Liver (tissue), 9 donors: Measurements from ENCODE around the gene NAA38. TPM values are rescaled to one million over a fixed set of nuclear protein-coding genes. Genes with fewer than 3 reads are reported as not detected.
A peak's percentile ranks its signal among the peaks of the same experiment; 100 is the strongest.

Source experiments
- DNase-seq: peaks from one replicate; pipeline ENCODE4 v3.0.0-alpha.2; 2017; ENCODE audit warnings: low spot score
- H3K27ac ChIP-seq, 2 donors: one replicate each; pipeline ENCODE4 v1.7.0; 2013; ENCODE audit warnings: inconsistent platforms in 2 of 2, low read length in 2 of 2, control low read depth in 1 of 2, low read depth in 1 of 2, mild to moderate bottlenecking in 1 of 2
- H3K27me3 ChIP-seq, 4 donors: one replicate each; pipeline versions ENCODE4 v1.6.1 to v1.7.0; 2013; ENCODE audit warnings: low read length in 3 of 4, inconsistent platforms in 1 of 4, mild to moderate bottlenecking in 1 of 4, moderate library complexity in 1 of 4; ENCODE audit not compliant: control insufficient read depth in 4 of 4, insufficient read depth in 4 of 4
- H3K36me3 ChIP-seq, 4 donors: one replicate each; pipeline versions ENCODE4 v1.6.1 to v1.7.0; 2013; ENCODE audit warnings: low read length in 3 of 4, mild to moderate bottlenecking in 3 of 4, low read depth in 1 of 4, moderate library complexity in 1 of 4; ENCODE audit not compliant: control insufficient read depth in 4 of 4, insufficient read depth in 3 of 4
- H3K4me1 ChIP-seq, 4 donors: one replicate each; pipeline versions ENCODE4 v1.6.1 to v1.7.0; 2013; ENCODE audit warnings: low read length in 3 of 4, mild to moderate bottlenecking in 3 of 4, moderate library complexity in 1 of 4; ENCODE audit not compliant: control insufficient read depth in 4 of 4, insufficient read depth in 4 of 4
- H3K4me3 ChIP-seq, 3 donors: one replicate each; pipeline versions ENCODE4 v1.6.1 to v1.7.0; 2013; ENCODE audit warnings: low read length in 3 of 3, control low read depth in 1 of 3, low read depth in 1 of 3, mild to moderate bottlenecking in 1 of 3
- H3K9ac ChIP-seq, 2 donors: one replicate each; pipeline ENCODE4 v1.7.0; 2013; ENCODE audit warnings: low read length in 2 of 2, mild to moderate bottlenecking in 2 of 2, moderate library complexity in 2 of 2, control low read depth in 1 of 2, low read depth in 1 of 2
- H3K9me3 ChIP-seq, 4 donors: one replicate each; pipeline versions ENCODE4 v1.6.1 to v1.7.0; 2013; ENCODE audit warnings: low read length in 3 of 4; ENCODE audit not compliant: control insufficient read depth in 4 of 4
- EGR1 ChIP-seq, 2 donors: IDR thresholded peaks; 2 replicates each; pipeline ENCODE4 v1.6.1; 2016 to 2018; ENCODE audit warnings: antibody characterized with exemption in 2 of 2, low read depth in 2 of 2
- FOXA1 ChIP-seq: IDR thresholded peaks from 2 replicates; pipeline ENCODE4 v1.6.1; 2016; ENCODE audit warnings: antibody characterized with exemption
- FOXA2 ChIP-seq: IDR thresholded peaks from 2 replicates; pipeline ENCODE4 v1.6.1; 2016; ENCODE audit warnings: antibody characterized with exemption
- GABPA ChIP-seq, 2 donors: IDR thresholded peaks in 1 of 2; conservative IDR thresholded peaks in 1 of 2; 2 replicates each; pipeline ENCODE4 v1.6.1; 2016; ENCODE audit warnings: antibody characterized with exemption in 2 of 2, mild to moderate bottlenecking in 1 of 2, moderate library complexity in 1 of 2
- HNF4A ChIP-seq, 2 donors: conservative IDR thresholded peaks; 2 replicates each; pipeline ENCODE4 v1.6.1; 2016; ENCODE audit warnings: antibody characterized with exemption in 2 of 2, mild to moderate bottlenecking in 2 of 2
- HNF4G ChIP-seq: IDR thresholded peaks from 2 replicates; pipeline ENCODE4 v1.6.1; 2016; ENCODE audit warnings: antibody characterized with exemption
- JUND ChIP-seq, 2 donors: IDR thresholded peaks; 2 replicates each; pipeline ENCODE4 v1.6.1; 2016; ENCODE audit warnings: antibody characterized with exemption in 2 of 2
- RAD21 ChIP-seq, 2 donors: IDR thresholded peaks; 2 replicates each; pipeline ENCODE4 v1.6.1; 2016; ENCODE audit warnings: antibody characterized with exemption in 2 of 2, mild to moderate bottlenecking in 2 of 2
- REST ChIP-seq: IDR thresholded peaks from 2 replicates; pipeline ENCODE4 v1.6.1; 2016; ENCODE audit warnings: antibody characterized with exemption, mild to moderate bottlenecking
- RXRA ChIP-seq, 2 donors: IDR thresholded peaks; 2 replicates each; pipeline ENCODE4 v1.6.1; 2017 to 2018; ENCODE audit warnings: antibody characterized with exemption in 2 of 2, mild to moderate bottlenecking in 1 of 2
- SP1 ChIP-seq: IDR thresholded peaks from 2 replicates; pipeline ENCODE4 v1.6.1; 2018; ENCODE audit warnings: antibody characterized with exemption, mild to moderate bottlenecking
- TAF1 ChIP-seq: conservative IDR thresholded peaks from 2 replicates; pipeline ENCODE4 v1.6.1; 2016; ENCODE audit warnings: antibody characterized with exemption, mild to moderate bottlenecking
- YY1 ChIP-seq: IDR thresholded peaks from 2 replicates; pipeline ENCODE4 v1.6.1; 2016; ENCODE audit warnings: antibody characterized with exemption, mild to moderate bottlenecking
- ZBTB33 ChIP-seq: IDR thresholded peaks from 2 replicates; pipeline ENCODE4 v1.6.1; 2016; ENCODE audit warnings: antibody characterized with exemption
- WGBS: extraction: QIAGEN DNeasy Blood & Tissue Kit; methylation state at CpG from one replicate; pipeline ENCODE4 v1.1.7; 2013; 5-methylcytosine and 5-hydroxymethylcytosine counted together
- polyA plus RNA-seq, 2 donors: library from polyadenylated mRNA; stranded (reverse) in 1 of 2; unstranded in 1 of 2; fragments of 200-250 nt in 1 of 2; fragments of >200 nt in 1 of 2; fragmentation: Nextera tagmentation in 1 of 2; extraction: Ambion mirVana in 1 of 2; gene quantifications; one replicate each; pipeline versions ENCODE4 v1.2.1 to v1.2.3, GENCODE V29; 2013 to 2015
- total RNA-seq, 2 donors: library from RNA; depleted of rRNA; stranded (reverse); fragments of >200 nt; gene quantifications; one replicate each; pipeline ENCODE4 v1.2.3, GENCODE V29; 2014
- TF ChIP-seq, protein P1 (sequence below): IDR thresholded peaks from 2 replicates; pipeline ENCODE4 v1.6.1; 2016; ENCODE audit warnings: antibody characterized with exemption
- donor health status: healthy.
- donor health status: healthy.
- donor health status: healthy.
- donor health status: healthy.
- donor health status: healthy.

NAA38 gene
- total and polyA plus RNA-seq, 4 donors, result 24.3 to 118 (median 56.8) TPM

DNA sequence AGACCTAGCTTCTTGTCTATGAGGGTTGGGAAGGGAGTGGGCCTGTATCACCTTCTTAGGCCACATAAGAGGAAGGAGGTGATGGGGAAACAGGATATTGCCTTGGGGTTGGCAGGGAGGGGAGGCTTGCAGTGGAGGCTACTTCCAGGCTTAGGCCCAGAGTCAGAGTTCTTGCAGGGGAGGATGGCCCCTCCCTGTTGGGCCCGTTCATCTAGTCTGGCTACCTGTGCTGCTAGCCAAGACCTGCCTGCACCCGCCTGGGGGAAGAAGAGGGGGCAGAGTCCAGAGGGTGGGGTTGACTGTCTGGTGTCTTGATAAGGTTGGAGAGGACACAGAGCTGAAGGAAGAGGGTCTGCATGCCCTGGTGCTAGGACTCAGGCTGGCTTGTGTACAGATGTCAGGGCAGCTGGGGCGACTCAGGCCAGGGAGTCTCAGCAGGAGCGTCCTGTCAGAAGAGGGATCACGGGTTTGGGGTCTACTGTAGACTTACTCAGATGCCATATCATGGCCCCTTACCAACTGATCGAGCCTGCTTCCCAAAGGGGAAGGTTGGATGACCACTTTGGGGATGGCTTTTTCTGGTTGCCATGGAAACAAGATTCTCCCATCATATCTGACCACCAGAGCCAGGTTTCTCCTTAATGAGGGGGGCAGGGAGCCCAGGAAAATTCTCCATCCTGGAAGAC is 18.0 kb downstream of the NAA38 start:
- H3K9ac ChIP-seq, result peak overlapping the region in 1 of 2 donors; percentile 37
- TF ChIP-seq YY1 (no peak), EGR1 (IDR thresholded peaks at IDR 0.05; ENCODE audit: low read depth in 2 of 2) (no peak), HNF4G (no peak), HNF4A (conservative IDR thresholded peaks at IDR 0.05) (no peak), RAD21 (IDR thresholded peaks at IDR 0.05) (no peak), TAF1 (no peak), FOXA1 (no peak), SP1 (no peak), GABPA (IDR thresholded peaks at IDR 0.05 in 1 of 2, conservative IDR thresholded peaks at IDR 0.05 in 1 of 2) (no peak), JUND (IDR thresholded peaks at IDR 0.05) (no peak), FOXA2 (no peak), RXRA (IDR thresholded peaks at IDR 0.05) (no peak), REST (no peak)
- TF ChIP-seq, protein P1, sequence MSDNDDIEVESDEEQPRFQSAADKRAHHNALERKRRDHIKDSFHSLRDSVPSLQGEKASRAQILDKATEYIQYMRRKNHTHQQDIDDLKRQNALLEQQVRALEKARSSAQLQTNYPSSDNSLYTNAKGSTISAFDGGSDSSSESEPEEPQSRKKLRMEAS, result no peak
- no peak overlapping the region for H3K4me3 ChIP-seq
- 64% methylated on average over 6 of the region's 6 CpGs for WGBS
- no peak for DNase-seq
- peak overlapping the region; percentile 77 to 99 for H3K27ac ChIP-seq
- H3K27me3 ChIP-seq, result no peaks in the 10 kb centered on the region
- peaks cover 3 to 63% (median 42%) of the 10 kb centered on the region in 4 donors for H3K4me1 ChIP-seq
- no peaks in the 10 kb centered on the region for H3K9me3 ChIP-seq
- H3K36me3 ChIP-seq, result no peaks in the 10 kb centered on the region

DNA sequence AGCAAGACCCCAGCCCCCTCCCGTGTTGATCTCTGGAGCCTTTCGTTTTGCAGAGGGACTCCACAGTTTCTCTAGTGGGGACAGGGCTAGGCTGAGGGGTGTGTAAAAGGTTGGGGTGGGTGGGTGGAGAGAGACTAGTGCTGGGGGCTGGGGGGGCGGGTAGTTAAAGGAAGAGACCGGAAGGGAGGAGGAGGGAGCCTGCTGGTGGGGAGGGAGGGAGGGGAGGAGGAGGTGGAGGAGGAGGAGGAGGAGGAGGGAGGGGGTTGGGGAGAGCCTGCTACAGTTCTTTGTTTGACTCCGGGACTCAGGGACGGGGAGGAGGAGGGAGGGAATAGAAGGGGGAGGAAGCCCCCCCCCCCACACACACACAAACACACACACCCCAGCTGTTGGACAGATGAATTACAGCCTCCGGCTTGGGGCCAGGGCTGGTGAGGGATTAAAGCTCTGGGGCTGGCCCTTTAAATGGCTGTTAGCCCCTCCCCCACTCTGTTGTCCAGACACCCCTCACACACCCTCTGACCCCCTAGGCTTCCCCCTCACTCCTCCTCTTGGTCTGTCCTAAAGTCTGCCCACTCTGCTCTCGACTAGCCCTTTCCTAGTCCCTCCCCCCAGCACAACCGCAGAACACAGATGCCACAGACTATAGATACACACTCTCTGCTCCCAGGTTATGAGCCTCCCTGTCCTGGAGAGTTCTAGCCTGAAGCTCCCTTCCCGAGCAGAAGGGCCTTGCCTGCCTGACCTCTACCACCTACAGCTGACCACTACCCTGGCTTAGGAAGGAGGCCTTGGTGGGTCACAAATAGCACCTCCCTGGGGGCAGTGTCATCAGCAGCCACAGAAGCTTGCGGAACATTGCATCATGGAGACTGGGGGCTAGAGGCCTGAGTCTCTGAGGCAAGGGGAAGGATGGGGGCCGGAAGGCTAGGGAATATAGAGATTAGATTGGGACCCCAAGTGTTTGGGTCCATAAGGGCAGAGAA is 19.0 kb downstream of the NAA38 start:
- H3K9me3 ChIP-seq, result no peaks in the 10 kb centered on the region
- H3K9ac ChIP-seq, result peak overlapping the region in 1 of 2 donors; percentile 37
- H3K27ac ChIP-seq, result peak overlapping the region; percentile 98 to 99
- DNase-seq, result no peak
- peak overlapping the region in 1 of 3 donors; percentile 31 for H3K4me3 ChIP-seq
- H3K27me3 ChIP-seq, result no peaks in the 10 kb centered on the region
- TF ChIP-seq JUND (IDR thresholded peaks at IDR 0.05) (no peak), REST (no peak), SP1 (no peak), ZBTB33 (no peak), GABPA (IDR thresholded peaks at IDR 0.05 in 1 of 2, conservative IDR thresholded peaks at IDR 0.05 in 1 of 2) (no peak), FOXA1 (no peak)
- H3K4me1 ChIP-seq, result peaks cover 6 to 68% (median 45%) of the 10 kb centered on the region in 4 donors
- WGBS, result 19% methylated on average over 12 of the region's 12 CpGs
- H3K36me3 ChIP-seq, result no peaks in the 10 kb centered on the region
